Glutamatergic neuron (in vitro differentiated cells): ENCODE measurements around the gene DPF3. TPM values are rescaled to one million over a fixed set of nuclear protein-coding genes. Genes with fewer than 3 reads are reported as not detected.
A peak's percentile ranks its signal among the peaks of the same experiment; 100 is the strongest.

ENCODE experiments used
- DNase-seq: peaks from one replicate; pipeline ENCODE4 v3.0.0; 2022
- H3K27ac Mint-ChIP-seq: one replicate; pipeline ENCODE4 v1.8.0; 2020; ENCODE audit warnings: mild to moderate bottlenecking, mixed read lengths, inconsistent platforms; ENCODE audit not compliant: unreplicated experiment
- H3K27me3 Mint-ChIP-seq: one replicate; pipeline ENCODE4 v1.8.0; 2020; ENCODE audit warnings: mild to moderate bottlenecking, moderate library complexity, mixed read lengths, inconsistent platforms; ENCODE audit not compliant: unreplicated experiment
- H3K36me3 Mint-ChIP-seq: one replicate; pipeline ENCODE4 v1.8.0; 2020; ENCODE audit warnings: mild to moderate bottlenecking, mixed read lengths, inconsistent platforms; ENCODE audit not compliant: unreplicated experiment
- H3K4me1 Mint-ChIP-seq: one replicate; pipeline ENCODE4 v1.8.0; 2020; ENCODE audit warnings: mild to moderate bottlenecking, low read depth, mixed read lengths, inconsistent platforms; ENCODE audit not compliant: unreplicated experiment
- H3K4me3 Mint-ChIP-seq: one replicate; pipeline ENCODE4 v1.8.0; 2020; ENCODE audit warnings: mild to moderate bottlenecking, mixed read lengths, inconsistent platforms; ENCODE audit not compliant: unreplicated experiment
- H3K9me3 Mint-ChIP-seq: one replicate; pipeline ENCODE4 v1.8.0; 2020; ENCODE audit warnings: mild to moderate bottlenecking, moderate library complexity, mixed read lengths, inconsistent platforms; ENCODE audit not compliant: unreplicated experiment
- CTCF ChIP-seq: fragments of 200-600 bp; sonication (generic); IDR thresholded peaks from one replicate; pipeline ENCODE4 v1.5.0; 2021; ENCODE audit not compliant: partially characterized antibody, unreplicated experiment
- total RNA-seq: library from RNA; stranded (reverse); fragmentation: NEBNext Ultra II Directional; extraction: Animal tissue kit (Norgen Biotek cat#: 25700); gene quantifications from one replicate; pipeline ENCODE4 v1.2.1, GENCODE V29; 2021; ENCODE audit not compliant: unreplicated experiment

Gene DPF3
- total RNA-seq, 1 donor from 2014 or later = 13.7 TPM

- H3K36me3 Mint-ChIP-seq = peaks cover 4% of the 10 kb centered on the region
- peaks cover 3% of the 10 kb centered on the region for H3K9me3 Mint-ChIP-seq
- TF ChIP-seq CTCF = no peak
- no peak for DNase-seq
- H3K27me3 Mint-ChIP-seq = peaks cover 7% of the 10 kb centered on the region
- no peak overlapping the region for H3K27ac Mint-ChIP-seq
- no peaks in the 10 kb centered on the region for H3K4me1 Mint-ChIP-seq
- H3K4me3 Mint-ChIP-seq = no peak overlapping the region
These were observed 92.5 kb downstream of the DPF3 start for GRCh38 chr14:72801381-72801812.

GRCh38 chr14:72800848-72801370 is 93.0 kb downstream of the DPF3 start:
- peaks cover 4% of the 10 kb centered on the region for H3K36me3 Mint-ChIP-seq
- H3K4me1 Mint-ChIP-seq = no peaks in the 10 kb centered on the region
- TF ChIP-seq CTCF = no peak
- H3K27me3 Mint-ChIP-seq = peaks cover 7% of the 10 kb centered on the region
- no peak overlapping the region for H3K27ac Mint-ChIP-seq
- H3K9me3 Mint-ChIP-seq = peaks cover 3% of the 10 kb centered on the region
- no peak overlapping the region for H3K4me3 Mint-ChIP-seq
- no peak for DNase-seq

GRCh38 chr14:72800296-72800695 is 93.6 kb downstream of the DPF3 start:
- peaks cover 4% of the 10 kb centered on the region for H3K36me3 Mint-ChIP-seq
- H3K4me3 Mint-ChIP-seq = no peak overlapping the region
- no peaks in the 10 kb centered on the region for H3K4me1 Mint-ChIP-seq
- H3K27ac Mint-ChIP-seq = no peak overlapping the region
- H3K27me3 Mint-ChIP-seq = peaks cover 7% of the 10 kb centered on the region
- DNase-seq = no peak
- H3K9me3 Mint-ChIP-seq = peaks cover 3% of the 10 kb centered on the region
- no peak for TF ChIP-seq CTCF

- Mint-ChIP-seq H3K27me3 (peaks cover 2% of the 10 kb centered on the region), H3K36me3 (peaks cover 9% of the 10 kb centered on the region), H3K9me3 (peaks cover 3% of the 10 kb centered on the region), H3K4me3 (no peak overlapping the region), H3K4me1 (peaks cover 13% of the 10 kb centered on the region), H3K27ac (no peak overlapping the region)
- DNase-seq = no peak
- no peak for TF ChIP-seq CTCF
These were observed 97.0 kb downstream of the DPF3 start for GRCh38 chr14:72796935-72797334.

GRCh38 chr14:72793156-72793939 is 100.6 kb downstream of the DPF3 start:
- peaks cover 19% of the 10 kb centered on the region for H3K4me1 Mint-ChIP-seq
- H3K36me3 Mint-ChIP-seq = peaks cover 4% of the 10 kb centered on the region

More at GRCh38 chr14:72793156-72793939, 100.6 kb downstream of the DPF3 start:
- H3K27me3 Mint-ChIP-seq = no peaks in the 10 kb centered on the region
- no peak for DNase-seq
- peaks cover 2% of the 10 kb centered on the region for H3K9me3 Mint-ChIP-seq
- H3K27ac Mint-ChIP-seq = peak overlapping the region; percentile 4
- TF ChIP-seq CTCF = no peak
- H3K4me3 Mint-ChIP-seq = peak overlapping the region; percentile 44
